SKM-1 (cell line): ENCODE results near the gene WDFY1.
A peak's percentile ranks its signal among the peaks of the same experiment; 100 is the strongest.
"Not testable (repeated sequence)": the region's sequence is repeated elsewhere in the genome, so short reads cannot be mapped to it uniquely, and the experiment has no call there.

Experiments used
- DNase-seq: peaks from one replicate; lab custom pipeline; 2025; ENCODE audit not compliant: unreplicated experiment; lab: John Stamatoyannopoulos, UW

WDFY1 gene

GRCh38 chr2:223897669-223898330, 47.3 kb downstream of the WDFY1 start:
- DNase-seq, result no peak

- no peak for DNase-seq
Observed at GRCh38 chr2:223896833-223897311, 48.3 kb downstream of the WDFY1 start.

GRCh38 chr2:223894968-223895367, 50.2 kb downstream of the WDFY1 start:
- no peak for DNase-seq

GRCh38 chr2:223894009-223894408, 51.1 kb downstream of the WDFY1 start:
- DNase-seq, result no peak

GRCh38 chr2:223890721-223891120, 54.4 kb downstream of the WDFY1 start:
- no peak for DNase-seq

GRCh38 chr2:223889229-223889628, 55.9 kb downstream of the WDFY1 start:
- DNase-seq, result no peak

- DNase-seq, result no peak
Observed at GRCh38 chr2:223888251-223888650, 56.9 kb downstream of the WDFY1 start.

GRCh38 chr2:223887127-223887526, 58.0 kb downstream of the WDFY1 start:
- DNase-seq, result no peak

- DNase-seq, result no peak
Observed at GRCh38 chr2:223886726-223887125, 58.4 kb downstream of the WDFY1 start.

GRCh38 chr2:223884399-223884798, 60.7 kb downstream of the WDFY1 start:
- no peak for DNase-seq

- DNase-seq, result no peak
Observed at GRCh38 chr2:223882715-223883114, 62.4 kb downstream of the WDFY1 start.

- no peak for DNase-seq
Observed at GRCh38 chr2:223880796-223881195, 64.3 kb downstream of the WDFY1 start.

- no peak for DNase-seq
Observed at GRCh38 chr2:223877721-223878410, 67.3 kb downstream of the WDFY1 start.

GRCh38 chr2:223873672-223874071, 71.5 kb downstream of the WDFY1 start:
- no peak for DNase-seq

- not testable (repeated sequence) for DNase-seq
Observed at GRCh38 chr2:223872772-223873171, 72.4 kb downstream of the WDFY1 start.

GRCh38 chr2:223871661-223872060, 73.5 kb downstream of the WDFY1 start:
- DNase-seq, result not testable (repeated sequence)

- peak; percentile 22 for DNase-seq
Observed at GRCh38 chr2:223870840-223871611, 74.1 kb downstream of the WDFY1 start.

GRCh38 chr2:223868005-223868404, 77.1 kb downstream of the WDFY1 start:
- DNase-seq, result no peak

- no peak for DNase-seq
Observed at GRCh38 chr2:223865907-223866508, 79.1 kb downstream of the WDFY1 start.

- no peak for DNase-seq
Observed at GRCh38 chr2:223865124-223865523, 80.0 kb downstream of the WDFY1 start.

- DNase-seq, result no peak
Observed at GRCh38 chr2:223863491-223863890, 81.6 kb downstream of the WDFY1 start.
